ENCODE data around the gene OBSCN.

DNA sequence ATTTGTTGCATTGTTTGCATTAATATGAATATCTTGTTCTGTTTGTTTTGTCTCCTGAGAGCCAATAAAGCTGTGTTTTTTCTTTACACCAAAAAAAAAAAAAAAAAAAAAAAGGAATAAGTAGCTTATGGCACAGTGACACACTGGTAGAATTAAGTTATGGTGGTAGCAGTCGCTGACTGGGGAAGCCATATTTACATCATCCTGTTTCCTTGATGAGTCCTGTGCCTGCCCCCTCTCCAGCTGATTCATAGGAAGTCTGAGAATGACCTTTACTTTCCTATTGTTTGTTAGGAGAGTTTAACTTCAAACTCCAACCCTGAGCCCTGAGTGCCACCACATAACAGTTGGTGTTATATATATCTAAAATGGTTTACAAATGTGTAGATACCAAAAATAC, 62.2 kb downstream of the OBSCN start:
- TF ChIP-seq, protein P1, sequence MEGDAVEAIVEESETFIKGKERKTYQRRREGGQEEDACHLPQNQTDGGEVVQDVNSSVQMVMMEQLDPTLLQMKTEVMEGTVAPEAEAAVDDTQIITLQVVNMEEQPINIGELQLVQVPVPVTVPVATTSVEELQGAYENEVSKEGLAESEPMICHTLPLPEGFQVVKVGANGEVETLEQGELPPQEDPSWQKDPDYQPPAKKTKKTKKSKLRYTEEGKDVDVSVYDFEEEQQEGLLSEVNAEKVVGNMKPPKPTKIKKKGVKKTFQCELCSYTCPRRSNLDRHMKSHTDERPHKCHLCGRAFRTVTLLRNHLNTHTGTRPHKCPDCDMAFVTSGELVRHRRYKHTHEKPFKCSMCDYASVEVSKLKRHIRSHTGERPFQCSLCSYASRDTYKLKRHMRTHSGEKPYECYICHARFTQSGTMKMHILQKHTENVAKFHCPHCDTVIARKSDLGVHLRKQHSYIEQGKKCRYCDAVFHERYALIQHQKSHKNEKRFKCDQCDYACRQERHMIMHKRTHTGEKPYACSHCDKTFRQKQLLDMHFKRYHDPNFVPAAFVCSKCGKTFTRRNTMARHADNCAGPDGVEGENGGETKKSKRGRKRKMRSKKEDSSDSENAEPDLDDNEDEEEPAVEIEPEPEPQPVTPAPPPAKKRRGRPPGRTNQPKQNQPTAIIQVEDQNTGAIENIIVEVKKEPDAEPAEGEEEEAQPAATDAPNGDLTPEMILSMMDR (conservative IDR thresholded peaks at IDR 0.05; ENCODE audit: low read depth, low read length) = no peak
- TF ChIP-seq CEBPB (IDR thresholded peaks at IDR 0.05; ENCODE audit: low read depth, low read length) = peak; percentile 25; the same call in 1 of the 2 replicates
- TF ChIP-seq RAD21 (IDR thresholded peaks at IDR 0.05; ENCODE audit: low read length) = no peak
- no peak for TF ChIP-seq POLR2A (IDR thresholded peaks at IDR 0.05; ENCODE audit: low read depth, low read length)
- no peak for TF ChIP-seq RFX5 (IDR thresholded peaks at IDR 0.05; ENCODE audit: low read depth, low read length)
- no peak for TF ChIP-seq SMC3 (IDR thresholded peaks at IDR 0.05; ENCODE audit: low read depth, low read length)
- no peak for TF ChIP-seq MAFK (IDR thresholded peaks at IDR 0.05; ENCODE audit: low read depth, low read length)
- TF ChIP-seq, protein P2, sequence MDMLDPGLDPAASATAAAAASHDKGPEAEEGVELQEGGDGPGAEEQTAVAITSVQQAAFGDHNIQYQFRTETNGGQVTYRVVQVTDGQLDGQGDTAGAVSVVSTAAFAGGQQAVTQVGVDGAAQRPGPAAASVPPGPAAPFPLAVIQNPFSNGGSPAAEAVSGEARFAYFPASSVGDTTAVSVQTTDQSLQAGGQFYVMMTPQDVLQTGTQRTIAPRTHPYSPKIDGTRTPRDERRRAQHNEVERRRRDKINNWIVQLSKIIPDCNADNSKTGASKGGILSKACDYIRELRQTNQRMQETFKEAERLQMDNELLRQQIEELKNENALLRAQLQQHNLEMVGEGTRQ (IDR thresholded peaks at IDR 0.05; ENCODE audit: low read depth, low read length) = no peak
- TF ChIP-seq MXI1 (IDR thresholded peaks at IDR 0.05; ENCODE audit: borderline replicate concordance, low read depth, low read length) = no peak
- TF ChIP-seq, protein P3, sequence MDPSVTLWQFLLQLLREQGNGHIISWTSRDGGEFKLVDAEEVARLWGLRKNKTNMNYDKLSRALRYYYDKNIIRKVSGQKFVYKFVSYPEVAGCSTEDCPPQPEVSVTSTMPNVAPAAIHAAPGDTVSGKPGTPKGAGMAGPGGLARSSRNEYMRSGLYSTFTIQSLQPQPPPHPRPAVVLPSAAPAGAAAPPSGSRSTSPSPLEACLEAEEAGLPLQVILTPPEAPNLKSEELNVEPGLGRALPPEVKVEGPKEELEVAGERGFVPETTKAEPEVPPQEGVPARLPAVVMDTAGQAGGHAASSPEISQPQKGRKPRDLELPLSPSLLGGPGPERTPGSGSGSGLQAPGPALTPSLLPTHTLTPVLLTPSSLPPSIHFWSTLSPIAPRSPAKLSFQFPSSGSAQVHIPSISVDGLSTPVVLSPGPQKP (IDR thresholded peaks at IDR 0.05; ENCODE audit: borderline replicate concordance, low read depth, low read length) = no peak
- TF ChIP-seq RCOR1 (IDR thresholded peaks at IDR 0.05; ENCODE audit: insufficient replicate concordance, low read length) = no peak
- TF ChIP-seq CHD1 (IDR thresholded peaks at IDR 0.05; ENCODE audit: low read depth, low read length) = no peak
- TF ChIP-seq BHLHE40 (IDR thresholded peaks at IDR 0.05; ENCODE audit: low read depth, low read length) = no peak
- no peak for TF ChIP-seq FOS (IDR thresholded peaks at IDR 0.05; ENCODE audit: low read depth, low read length)
